ENCODE measurements around the gene SSTR4.
"Not testable (repeated sequence)": the region's sequence is repeated elsewhere in the genome, so short reads cannot be mapped to it uniquely, and the experiment has no call there.

The SSTR4 gene

GRCh38 chr20:23023621-23024177, 11.4 kb upstream of the SSTR4 start:
- H3K27ac ChIP-seq, result no peak overlapping the region
- TF ChIP-seq ZFX (IDR thresholded peaks at IDR 0.05; ENCODE audit: borderline replicate concordance) (no peak), CTCF (IDR thresholded peaks at IDR 0.05) (no peak)

GRCh38 chr20:23024701-23025100, 10.4 kb upstream of the SSTR4 start:
- no peak overlapping the region for H3K27ac ChIP-seq
- TF ChIP-seq ZFX (IDR thresholded peaks at IDR 0.05; ENCODE audit: borderline replicate concordance), result no peak
- no peak for TF ChIP-seq CTCF (IDR thresholded peaks at IDR 0.05)

- H3K27ac ChIP-seq, result not testable (repeated sequence)
Observed at GRCh38 chr20:23025503-23025902, 9.6 kb upstream of the SSTR4 start.

- TF ChIP-seq ZFX (IDR thresholded peaks at IDR 0.05; ENCODE audit: borderline replicate concordance), result no peak
- TF ChIP-seq CTCF (IDR thresholded peaks at IDR 0.05), result no peak
- no peak overlapping the region for H3K27ac ChIP-seq
Observed at GRCh38 chr20:23027721-23028120, 7.4 kb upstream of the SSTR4 start.

- H3K27ac ChIP-seq, result no peak overlapping the region
- TF ChIP-seq CTCF (IDR thresholded peaks at IDR 0.05), result no peak
- TF ChIP-seq ZFX (IDR thresholded peaks at IDR 0.05; ENCODE audit: borderline replicate concordance), result no peak
Observed at GRCh38 chr20:23028392-23028791, 6.7 kb upstream of the SSTR4 start.

GRCh38 chr20:23029324-23029723, 5.8 kb upstream of the SSTR4 start:
- H3K27ac ChIP-seq, result no peak overlapping the region
- TF ChIP-seq CTCF (IDR thresholded peaks at IDR 0.05) (no peak), ZFX (IDR thresholded peaks at IDR 0.05; ENCODE audit: borderline replicate concordance) (no peak)

- TF ChIP-seq ZFX (IDR thresholded peaks at IDR 0.05; ENCODE audit: borderline replicate concordance) (no peak), CTCF (IDR thresholded peaks at IDR 0.05) (no peak)
- H3K27ac ChIP-seq, result no peak overlapping the region
Observed at GRCh38 chr20:23031346-23031745, 3.8 kb upstream of the SSTR4 start.
